GM12875 (cell line): ENCODE data around the gene SPATA46.

ENCODE experiments used
- H3K4me3 ChIP-seq: one replicate; pipeline ENCODE4 v1.5.1; 2011; ENCODE audit warnings: low read depth, low read length, control low read depth
- CTCF ChIP-seq: IDR thresholded peaks from 2 replicates; pipeline ENCODE4 v1.5.1; 2011; ENCODE audit warnings: low read depth, mild to moderate bottlenecking, control low read depth, inconsistent platforms, low read length, moderate library complexity, borderline replicate concordance; ENCODE audit not compliant: insufficient read depth

Gene SPATA46

GRCh38 chr1:162335126-162335525 lies 41.5 kb downstream of the SPATA46 start:
- no peak for TF ChIP-seq CTCF
- no peak overlapping the region for H3K4me3 ChIP-seq

GRCh38 chr1:162333991-162334390 lies 42.7 kb downstream of the SPATA46 start:
- no peak for TF ChIP-seq CTCF
- no peak overlapping the region for H3K4me3 ChIP-seq

- H3K4me3 ChIP-seq, result no peak overlapping the region
- no peak for TF ChIP-seq CTCF
Measured at GRCh38 chr1:162329826-162330225, 46.8 kb downstream of the SPATA46 start.

GRCh38 chr1:162328512-162328911 lies 48.1 kb downstream of the SPATA46 start:
- no peak overlapping the region for H3K4me3 ChIP-seq
- TF ChIP-seq CTCF, result no peak

GRCh38 chr1:162327788-162328165 lies 48.9 kb downstream of the SPATA46 start:
- no peak overlapping the region for H3K4me3 ChIP-seq
- no peak for TF ChIP-seq CTCF

GRCh38 chr1:162327144-162327787 lies 49.4 kb downstream of the SPATA46 start:
- no peak overlapping the region for H3K4me3 ChIP-seq
- TF ChIP-seq CTCF, result no peak

GRCh38 chr1:162326559-162326958 lies 50.1 kb downstream of the SPATA46 start:
- no peak overlapping the region for H3K4me3 ChIP-seq
- TF ChIP-seq CTCF, result no peak
